Upper lobe of right lung (tissue), 1 donor: Measurements from ENCODE around the gene PITPNB. TPM values are rescaled to one million over a fixed set of nuclear protein-coding genes. Genes with fewer than 3 reads are reported as not detected.

ENCODE experiments used
- microRNA-seq: library from miRNA; unstranded; fragments of <30 nt; microRNA quantifications from one replicate; pipeline ENCODE4 v1.2.0, GENCODE V29; 2020; ENCODE audit warnings: borderline microRNAs expressed
- total RNA-seq: library from RNA; stranded (reverse); fragmentation: NEBNext Ultra II Directional; extraction: Animal tissue kit (Norgen Biotek cat#: 25700); gene quantifications from one replicate; pipeline ENCODE4 v1.2.1, GENCODE V29; 2021
- donor health status: DM: no; HTN: yes; CAD: no; lungs with severe emphysema.

PITPNB gene
- total RNA-seq, 1 donor from 2014 or later: 73.8 TPM

Small RNAs within 50 kb of the gene (microRNA-seq; reads per million reads assigned to microRNA genes)
- gene MIR3199-1: not detected
- not detected for gene MIR3199-2

Other genes starting within 250 kb of the PITPNB start
- gene MN1, start 117.5 kb downstream of the PITPNB start, total RNA-seq: 4.0 TPM